ENCODE data around the gene RAPGEF4. TPM values are rescaled to one million over a fixed set of nuclear protein-coding genes. Genes with fewer than 3 reads are reported as not detected.

Gene RAPGEF4
- total and polyA plus RNA-seq, 2 of the 8 experiments (the other 6 are each of a cell fraction or from before 2014, with no cell fraction given), result 1.2 to 2.6 TPM

DNA sequence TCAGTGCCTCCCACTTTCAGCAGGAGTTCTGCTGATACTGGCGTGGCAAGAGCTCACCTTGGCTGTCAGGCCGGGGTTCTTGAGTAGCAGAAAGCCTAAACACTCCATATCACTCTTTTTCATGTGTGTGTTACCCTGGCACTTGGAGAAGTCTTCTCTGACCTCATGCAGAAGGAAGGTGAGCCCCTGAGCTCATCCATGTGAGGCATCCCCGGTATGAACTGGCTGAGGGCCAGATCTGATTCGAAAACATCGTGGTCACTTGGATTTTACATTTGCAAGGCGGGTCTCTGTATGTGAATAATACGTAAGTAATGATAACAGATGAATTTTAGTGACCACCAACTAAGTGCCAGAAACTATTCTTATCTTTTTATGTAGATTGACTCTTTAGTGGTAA is 93.6 kb downstream of the RAPGEF4 start:
- H3K9ac ChIP-seq (replicated peaks in 1 of 4; ENCODE audit: extremely low read depth in 1 of 4, low read depth in 3 of 4, low read length in 3 of 4), result no peak overlapping the region
- POLR2A ChIA-PET (ENCODE audit: partially characterized antibody), result interaction anchor here (1.1 kb wide), 1 partner anchor 158 kb away, joined by 3 read pairs; no protein-coding TSS in a partner anchor
- H2AFZ ChIP-seq (ENCODE audit: low read length), result no peak overlapping the region
- no peak overlapping the region for H3K56ac ChIP-seq (replicated peaks; ENCODE audit: insufficient read length, low read depth, low read length)
- no peaks in the 10 kb centered on the region for H3K27me3 ChIP-seq (replicated peaks in 1 of 4; ENCODE audit: control insufficient read depth in 3 of 4, extremely low read depth in 1 of 4, insufficient read depth in 3 of 4, low read length in 3 of 4)
- no peaks in the 10 kb centered on the region for H3K4me1 ChIP-seq (replicated peaks in 1 of 4; ENCODE audit: control insufficient read depth in 3 of 4, insufficient read depth in 4 of 4, low read length in 3 of 4)
- H2BK15ac ChIP-seq (ENCODE audit: low read length), result no peak overlapping the region
- no peak overlapping the region for H2BK120ac ChIP-seq (replicated peaks; ENCODE audit: low read depth, low read length)
- no peak overlapping the region for H3K14ac ChIP-seq (ENCODE audit: insufficient read length)
- H3K4me3 ChIP-seq (ENCODE audit: extremely low read depth in 1 of 4, insufficient read depth in 2 of 4, low read depth in 3 of 4, low read length in 4 of 4), result no peak overlapping the region
- no peak overlapping the region for H3K18ac ChIP-seq (ENCODE audit: extremely low read depth, low read length)
- no peaks in the 10 kb centered on the region for H4K20me1 ChIP-seq (replicated peaks in 1 of 2; ENCODE audit: control insufficient read depth in 1 of 2, insufficient read depth in 2 of 2, low read length in 2 of 2)
- WGBS, 2 experiments (ENCODE audit: extremely low coverage in 1 of 2, insufficient coverage in 1 of 2, insufficient read length in 1 of 2, insufficient replicate concordance in 2 of 2, low coverage in 1 of 2, low lambda C conversion rate in 2 of 2, missing lambda C conversion rate in 1 of 2), result 89% methylated on average over 7 of the region's 7 CpGs; no CpG with 5 or more reads in 1 of the 2 experiments
- no peaks in the 10 kb centered on the region for H3K79me1 ChIP-seq (ENCODE audit: low read depth, low read length)
- no peak overlapping the region for H4K8ac ChIP-seq (ENCODE audit: extremely low read depth, insufficient read depth, low read length)
- CTCF ChIA-PET (ENCODE audit: partially characterized antibody), result interaction anchor here (1.7 to 2.4 kb wide), 3 partner anchors 23 to 36 kb away, joined by 5 to 8 read pairs (median 6); no protein-coding TSS in a partner anchor
- H4K5ac ChIP-seq (ENCODE audit: insufficient read length, low read depth, low read length), result no peak overlapping the region
- FAIRE-seq, result no peak
- no peak overlapping the region for H2BK20ac ChIP-seq (ENCODE audit: low read length)
- H2BK5ac ChIP-seq (ENCODE audit: low read depth, low read length), result no peak overlapping the region
- H3K4ac ChIP-seq (replicated peaks; ENCODE audit: insufficient read length, low read depth, low read length), result no peak overlapping the region
- H3K23ac ChIP-seq (ENCODE audit: insufficient read length), result no peak overlapping the region
- no peaks in the 10 kb centered on the region for H3K36me3 ChIP-seq (ENCODE audit: control insufficient read depth in 2 of 4, insufficient read depth in 4 of 4, low read length in 3 of 4)
- H4K91ac ChIP-seq (replicated peaks; ENCODE audit: insufficient read length, low read length), result no peak overlapping the region
- no peak overlapping the region for H3K4me2 ChIP-seq (ENCODE audit: insufficient read depth in 1 of 2, low read depth in 2 of 2, low read length in 2 of 2)
- DNase-seq (ENCODE audit: low read depth in 1 of 2, low spot score in 2 of 2), result no peak
- no peak overlapping the region for H3K27ac ChIP-seq (ENCODE audit: low read depth, low read length)
- no peaks in the 10 kb centered on the region for H3K23me2 ChIP-seq (ENCODE audit: low read depth, low read length)
- H3K9me3 ChIP-seq (ENCODE audit: insufficient read depth in 2 of 2, low read depth in 1 of 2, low read length in 1 of 2), result no peaks in the 10 kb centered on the region
- no peaks in the 10 kb centered on the region for H3K79me2 ChIP-seq (ENCODE audit: control insufficient read depth in 1 of 2, insufficient read depth in 2 of 2, low read length in 2 of 2)
- H2BK12ac ChIP-seq (ENCODE audit: low read depth, low read length), result no peak overlapping the region
- no peak overlapping the region for H2AK5ac ChIP-seq (ENCODE audit: low read depth, low read length)
- TF ChIP-seq SIRT6 (IDR thresholded peaks at IDR 0.05; ENCODE audit: low read length) (no peak), MAFK (IDR thresholded peaks at IDR 0.05; ENCODE audit: low read depth, low read length) (no peak), SIN3A (conservative IDR thresholded peaks at IDR 0.05 in 1 of 2, IDR thresholded peaks at IDR 0.05 in 1 of 2; ENCODE audit: low read depth in 1 of 2, low read length in 2 of 2) (no peak), ASH2L (IDR thresholded peaks at IDR 0.05; ENCODE audit: low read length) (no peak), SP1 (IDR thresholded peaks at IDR 0.05; ENCODE audit: low read depth, low read length) (no peak), YY1 (IDR thresholded peaks at IDR 0.05; ENCODE audit: low read depth, low read length) (no peak), EP300 (IDR thresholded peaks at IDR 0.05; ENCODE audit: borderline replicate concordance in 1 of 2, low read depth in 2 of 2, low read length in 2 of 2) (no peak), EZH2 (IDR thresholded peaks at IDR 0.05; ENCODE audit: low read depth, low read length, severe bottlenecking) (no peak), SUZ12 (IDR thresholded peaks at IDR 0.05; ENCODE audit: low read length) (no peak), SP4 (IDR thresholded peaks at IDR 0.05; ENCODE audit: low read length) (no peak), CHD1 (IDR thresholded peaks at IDR 0.05; ENCODE audit: low read depth, low read length) (no peak), GTF2F1 (IDR thresholded peaks at IDR 0.05; ENCODE audit: borderline replicate concordance, low read depth, low read length) (no peak), SRF (IDR thresholded peaks at IDR 0.05; ENCODE audit: low read depth, low read length) (no peak)
- TF ChIP-seq, protein P1, sequence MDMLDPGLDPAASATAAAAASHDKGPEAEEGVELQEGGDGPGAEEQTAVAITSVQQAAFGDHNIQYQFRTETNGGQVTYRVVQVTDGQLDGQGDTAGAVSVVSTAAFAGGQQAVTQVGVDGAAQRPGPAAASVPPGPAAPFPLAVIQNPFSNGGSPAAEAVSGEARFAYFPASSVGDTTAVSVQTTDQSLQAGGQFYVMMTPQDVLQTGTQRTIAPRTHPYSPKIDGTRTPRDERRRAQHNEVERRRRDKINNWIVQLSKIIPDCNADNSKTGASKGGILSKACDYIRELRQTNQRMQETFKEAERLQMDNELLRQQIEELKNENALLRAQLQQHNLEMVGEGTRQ (IDR thresholded peaks at IDR 0.05; ENCODE audit: low read length), result no peak

Data from H1 (cell line).